Esophagus muscularis mucosa (tissue), 4 donors: Measurements from ENCODE around the gene MRPL54.
"Not testable (repeated sequence)": the region's sequence is repeated elsewhere in the genome, so short reads cannot be mapped to it uniquely, and the experiment has no call there.

ENCODE experiments used
- EP300 ChIP-seq: sonication (generic); formaldehyde crosslinking; IDR thresholded peaks from one replicate; pipeline ENCODE4 v1.6.1; 2017; ENCODE audit warnings: antibody characterized with exemption
- POLR2A ChIP-seq: fragments of 450-650 bp; IDR thresholded peaks from one replicate; pipeline ENCODE4 v1.6.1; 2017; ENCODE audit warnings: antibody characterized with exemption, moderate library complexity, mild to moderate bottlenecking, low read depth
- POLR2AphosphoS5 ChIP-seq, 2 donors: sonication (generic); formaldehyde crosslinking; IDR thresholded peaks; one replicate each; pipeline ENCODE4 v1.6.1; 2017; ENCODE audit warnings: antibody characterized with exemption in 2 of 2
- TF ChIP-seq, protein P1 (sequence below), 3 experiments: fragments of 200-600 bp in 2 of 3; fragments of 450-650 bp in 1 of 3; sonication (generic) in 2 of 3; IDR thresholded peaks; one replicate each; pipeline ENCODE4 v1.5.1; 2017 to 2019; ENCODE audit warnings: antibody characterized with exemption in 3 of 3, mild to moderate bottlenecking in 2 of 3, moderate library complexity in 1 of 3

DNA sequence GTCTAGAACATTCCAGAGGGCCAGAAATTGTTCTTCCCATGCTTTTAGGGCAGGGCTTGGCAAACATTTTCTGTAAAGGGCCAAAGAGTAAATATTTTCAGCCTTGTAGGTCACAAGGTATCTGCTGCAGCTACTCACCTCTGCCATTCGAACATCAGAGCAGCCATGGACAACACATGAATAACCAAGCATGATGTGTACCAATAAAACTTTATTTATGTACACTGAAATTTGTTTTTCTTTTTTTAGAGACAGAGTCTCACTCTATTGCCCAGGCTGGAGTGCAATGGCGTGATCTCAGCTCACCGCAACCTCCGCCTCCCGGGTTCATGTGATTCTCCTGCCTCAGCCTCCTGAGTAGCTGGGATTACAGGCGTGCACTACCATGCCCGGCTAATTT lies 4.8 kb upstream of the MRPL54 start:
- TF ChIP-seq, protein P1, sequence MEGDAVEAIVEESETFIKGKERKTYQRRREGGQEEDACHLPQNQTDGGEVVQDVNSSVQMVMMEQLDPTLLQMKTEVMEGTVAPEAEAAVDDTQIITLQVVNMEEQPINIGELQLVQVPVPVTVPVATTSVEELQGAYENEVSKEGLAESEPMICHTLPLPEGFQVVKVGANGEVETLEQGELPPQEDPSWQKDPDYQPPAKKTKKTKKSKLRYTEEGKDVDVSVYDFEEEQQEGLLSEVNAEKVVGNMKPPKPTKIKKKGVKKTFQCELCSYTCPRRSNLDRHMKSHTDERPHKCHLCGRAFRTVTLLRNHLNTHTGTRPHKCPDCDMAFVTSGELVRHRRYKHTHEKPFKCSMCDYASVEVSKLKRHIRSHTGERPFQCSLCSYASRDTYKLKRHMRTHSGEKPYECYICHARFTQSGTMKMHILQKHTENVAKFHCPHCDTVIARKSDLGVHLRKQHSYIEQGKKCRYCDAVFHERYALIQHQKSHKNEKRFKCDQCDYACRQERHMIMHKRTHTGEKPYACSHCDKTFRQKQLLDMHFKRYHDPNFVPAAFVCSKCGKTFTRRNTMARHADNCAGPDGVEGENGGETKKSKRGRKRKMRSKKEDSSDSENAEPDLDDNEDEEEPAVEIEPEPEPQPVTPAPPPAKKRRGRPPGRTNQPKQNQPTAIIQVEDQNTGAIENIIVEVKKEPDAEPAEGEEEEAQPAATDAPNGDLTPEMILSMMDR (IDR thresholded peaks at IDR 0.05): not testable (repeated sequence)
- not testable (repeated sequence) for TF ChIP-seq POLR2A; EP300; POLR2AphosphoS5 (IDR thresholded peaks at IDR 0.05)
